Smooth muscle cell (in vitro differentiated cells): Measurements from ENCODE around the gene ENTREP1. TPM values are rescaled to one million over a fixed set of nuclear protein-coding genes. Genes with fewer than 3 reads are reported as not detected.
"Not testable (repeated sequence)": the region's sequence is repeated elsewhere in the genome, so short reads cannot be mapped to it uniquely, and the experiment has no call there.

ENCODE experiments used
- DNase-seq: peaks from one replicate; lab custom pipeline; 2025; ENCODE audit not compliant: unreplicated experiment; lab: John Stamatoyannopoulos, UW
- H2AFZ ChIP-seq: fragments of 200-600 bp; sonication (generic); 2 replicates; pipeline ENCODE4 v1.6.0; 2016; ENCODE audit warnings: antibody characterized with exemption, low read depth, mild to moderate bottlenecking
- H3F3A ChIP-seq: fragments of 200-600 bp; sonication (generic); 2 replicates; pipeline ENCODE4 v1.6.0; 2017; ENCODE audit warnings: antibody characterized with exemption, low read depth
- H3K27ac ChIP-seq: fragments of 200-600 bp; sonication (generic); 2 replicates; pipeline ENCODE4 v1.5.1; 2016; ENCODE audit warnings: low read depth, mild to moderate bottlenecking
- H3K27me3 ChIP-seq: fragments of 200-600 bp; sonication (generic); 2 replicates; pipeline ENCODE4 v1.6.1; 2016; ENCODE audit warnings: low read depth, mild to moderate bottlenecking
- H3K36me3 ChIP-seq: fragments of 200-600 bp; sonication (generic); 2 replicates; pipeline ENCODE4 v1.5.1; 2016; ENCODE audit warnings: low read depth
- H3K4me1 ChIP-seq: fragments of 200-600 bp; sonication (generic); 2 replicates; pipeline ENCODE4 v1.5.1; 2016; ENCODE audit warnings: low read depth
- H3K4me2 ChIP-seq: fragments of 200-600 bp; sonication (generic); 2 replicates; pipeline ENCODE4 v1.6.0; 2016; ENCODE audit warnings: mild to moderate bottlenecking
- H3K4me3 ChIP-seq: fragments of 200-600 bp; sonication (generic); 2 replicates; pipeline ENCODE4 v1.5.1; 2016; ENCODE audit warnings: mild to moderate bottlenecking
- H3K79me2 ChIP-seq: fragments of 200-600 bp; sonication (generic); 2 replicates; pipeline ENCODE4 v1.6.0; 2016; ENCODE audit warnings: low read depth, mild to moderate bottlenecking
- H3K9ac ChIP-seq: fragments of 200-600 bp; sonication (generic); 2 replicates; pipeline ENCODE4 v1.6.0; 2016; ENCODE audit warnings: low read depth
- H3K9me3 ChIP-seq: fragments of 200-600 bp; sonication (generic); replicated peaks from 2 replicates; pipeline ENCODE4 v1.5.1; 2016; ENCODE audit warnings: low read depth
- H4K20me1 ChIP-seq: fragments of 200-600 bp; sonication (generic); 2 replicates; pipeline ENCODE4 v1.6.0; 2016; ENCODE audit warnings: low read depth
- WGBS: methylation state at CpG from one replicate; pipeline ENCODE4 v1.1.7; 2016; ENCODE audit warnings: low lambda C conversion rate; 5-methylcytosine and 5-hydroxymethylcytosine counted together
- polyA plus RNA-seq: library from polyadenylated mRNA; unstranded; fragments of >200 nt; fragmentation: Nextera tagmentation; extraction: Ambion mirVana; gene quantifications from 2 replicates; pipeline ENCODE4 v1.2.1, GENCODE V29; 2016
- total RNA-seq: library from RNA; depleted of rRNA; stranded (reverse); fragments of >200 nt; gene quantifications from 2 replicates; pipeline ENCODE4 v1.2.3, GENCODE V29; 2014
- TF ChIP-seq, protein P1 (sequence below): fragments of 200-600 bp; sonication (generic); IDR thresholded peaks from 2 replicates; pipeline ENCODE4 v1.5.1; 2017; ENCODE audit warnings: borderline replicate concordance, mild to moderate bottlenecking, antibody characterized with exemption; ENCODE audit not compliant: insufficient read depth, poor library complexity, severe bottlenecking

ENTREP1 gene
- total and polyA plus RNA-seq, 2 experiments from 2014 or later = 2.4 to 7.3 TPM

DNA sequence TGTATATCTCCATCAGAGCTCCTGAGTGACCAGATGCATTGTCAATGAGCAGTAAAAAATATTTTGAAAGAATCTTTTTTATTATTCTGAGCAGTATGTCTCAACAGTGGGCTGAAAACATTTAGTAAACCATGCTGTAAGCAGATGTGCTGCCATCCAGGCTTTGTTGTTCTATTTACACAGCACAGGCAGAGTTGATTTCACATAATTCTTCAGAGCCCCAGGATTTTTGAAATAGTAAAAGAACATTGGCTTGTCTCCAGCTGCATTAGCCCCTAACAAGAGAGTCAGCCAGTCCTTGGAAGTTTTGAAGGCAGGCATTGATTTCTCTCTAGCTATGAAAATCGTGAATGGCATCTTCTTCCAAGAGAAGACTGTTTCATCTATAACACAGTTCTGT lies 25.2 kb upstream of the ENTREP1 start:
- TF ChIP-seq, protein P1, sequence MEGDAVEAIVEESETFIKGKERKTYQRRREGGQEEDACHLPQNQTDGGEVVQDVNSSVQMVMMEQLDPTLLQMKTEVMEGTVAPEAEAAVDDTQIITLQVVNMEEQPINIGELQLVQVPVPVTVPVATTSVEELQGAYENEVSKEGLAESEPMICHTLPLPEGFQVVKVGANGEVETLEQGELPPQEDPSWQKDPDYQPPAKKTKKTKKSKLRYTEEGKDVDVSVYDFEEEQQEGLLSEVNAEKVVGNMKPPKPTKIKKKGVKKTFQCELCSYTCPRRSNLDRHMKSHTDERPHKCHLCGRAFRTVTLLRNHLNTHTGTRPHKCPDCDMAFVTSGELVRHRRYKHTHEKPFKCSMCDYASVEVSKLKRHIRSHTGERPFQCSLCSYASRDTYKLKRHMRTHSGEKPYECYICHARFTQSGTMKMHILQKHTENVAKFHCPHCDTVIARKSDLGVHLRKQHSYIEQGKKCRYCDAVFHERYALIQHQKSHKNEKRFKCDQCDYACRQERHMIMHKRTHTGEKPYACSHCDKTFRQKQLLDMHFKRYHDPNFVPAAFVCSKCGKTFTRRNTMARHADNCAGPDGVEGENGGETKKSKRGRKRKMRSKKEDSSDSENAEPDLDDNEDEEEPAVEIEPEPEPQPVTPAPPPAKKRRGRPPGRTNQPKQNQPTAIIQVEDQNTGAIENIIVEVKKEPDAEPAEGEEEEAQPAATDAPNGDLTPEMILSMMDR = no peak
- H3K4me1 ChIP-seq = no peaks in the 10 kb centered on the region
- DNase-seq = no peak

DNA sequence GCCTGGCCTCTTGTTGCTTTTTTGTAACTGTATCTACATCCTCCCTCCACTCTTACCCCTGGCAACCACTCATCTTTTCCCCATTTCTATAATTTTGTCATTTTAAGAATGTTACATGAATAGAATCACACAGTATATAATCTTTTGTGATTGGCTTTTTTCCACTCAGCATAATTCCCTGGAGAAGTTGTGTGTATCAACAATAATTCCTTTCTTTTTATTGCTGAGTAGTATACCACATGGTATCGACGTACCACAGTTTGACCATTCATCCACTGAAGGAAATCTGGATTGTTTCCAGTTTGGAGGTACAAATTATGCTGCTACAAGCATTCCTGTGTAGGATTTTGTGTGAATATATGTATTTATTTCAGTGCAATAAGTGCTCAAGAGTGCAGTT lies 21.7 kb upstream of the ENTREP1 start:
- Histone ChIP-seq H3F3A (no peaks in the 10 kb centered on the region), H3K9me3 (no peaks in the 10 kb centered on the region), H3K4me3 (no peak overlapping the region), H3K36me3 (no peaks in the 10 kb centered on the region), H3K4me2 (no peak overlapping the region), H3K9ac (no peak overlapping the region), H3K79me2 (no peaks in the 10 kb centered on the region), H2AFZ (no peak overlapping the region), H4K20me1 (no peaks in the 10 kb centered on the region), H3K27me3 (no peaks in the 10 kb centered on the region), H3K4me1 (peaks cover 12% of the 10 kb centered on the region), H3K27ac (no peak overlapping the region)
- 94% methylated on average over 2 of the region's 2 CpGs for WGBS
- TF ChIP-seq, protein P1 = no peak
- DNase-seq = no peak

More for the DNA sequence above, 25.2 kb upstream of the ENTREP1 start:
- Histone ChIP-seq H4K20me1 (no peaks in the 10 kb centered on the region), H3F3A (no peaks in the 10 kb centered on the region), H3K9me3 (no peaks in the 10 kb centered on the region), H3K4me2 (no peak overlapping the region), H2AFZ (peak overlapping the region; percentile 23), H3K79me2 (no peaks in the 10 kb centered on the region), H3K27me3 (no peaks in the 10 kb centered on the region), H3K9ac (no peak overlapping the region), H3K4me3 (no peak overlapping the region), H3K36me3 (no peaks in the 10 kb centered on the region), H3K27ac (no peak overlapping the region)
- 67% methylated on average over 1 of the region's 1 CpG for WGBS

DNA sequence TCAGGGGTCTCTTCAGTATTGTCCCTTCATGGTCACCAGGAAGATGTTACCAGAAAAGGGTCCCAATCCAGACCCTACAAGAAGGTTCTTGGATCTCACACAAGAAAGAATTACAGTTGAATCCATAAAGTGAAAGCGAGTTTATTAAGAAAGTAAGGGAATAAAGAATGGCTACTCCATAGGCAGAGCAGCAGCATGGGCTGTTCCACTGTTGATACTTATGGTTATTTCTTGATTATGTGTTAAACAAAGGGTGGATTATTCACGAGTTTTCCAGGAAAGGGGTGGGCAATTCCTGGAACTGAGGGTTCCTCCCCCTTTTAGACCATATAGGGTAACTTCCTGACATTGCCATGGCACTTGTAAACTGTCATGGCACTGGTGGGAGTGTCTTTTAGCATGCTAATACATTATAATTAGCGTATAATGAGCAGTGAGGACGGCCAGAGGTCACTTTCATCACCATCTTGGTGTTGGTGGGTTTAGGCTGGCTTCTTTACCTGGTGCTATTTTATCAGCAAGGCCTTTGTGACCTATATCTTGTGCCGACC lies 18.0 kb upstream of the ENTREP1 start:
- not testable (repeated sequence) for H3K27me3 ChIP-seq, H3F3A ChIP-seq, DNase-seq, H4K20me1 ChIP-seq, H3K4me3 ChIP-seq, H3K36me3 ChIP-seq, H3K4me2 ChIP-seq, H3K9ac ChIP-seq, H3K27ac ChIP-seq, H3K9me3 ChIP-seq, H3K79me2 ChIP-seq, H2AFZ ChIP-seq
- 87% methylated on average over 5 of the region's 5 CpGs for WGBS
- peaks cover 15% of the 10 kb centered on the region for H3K4me1 ChIP-seq

DNA sequence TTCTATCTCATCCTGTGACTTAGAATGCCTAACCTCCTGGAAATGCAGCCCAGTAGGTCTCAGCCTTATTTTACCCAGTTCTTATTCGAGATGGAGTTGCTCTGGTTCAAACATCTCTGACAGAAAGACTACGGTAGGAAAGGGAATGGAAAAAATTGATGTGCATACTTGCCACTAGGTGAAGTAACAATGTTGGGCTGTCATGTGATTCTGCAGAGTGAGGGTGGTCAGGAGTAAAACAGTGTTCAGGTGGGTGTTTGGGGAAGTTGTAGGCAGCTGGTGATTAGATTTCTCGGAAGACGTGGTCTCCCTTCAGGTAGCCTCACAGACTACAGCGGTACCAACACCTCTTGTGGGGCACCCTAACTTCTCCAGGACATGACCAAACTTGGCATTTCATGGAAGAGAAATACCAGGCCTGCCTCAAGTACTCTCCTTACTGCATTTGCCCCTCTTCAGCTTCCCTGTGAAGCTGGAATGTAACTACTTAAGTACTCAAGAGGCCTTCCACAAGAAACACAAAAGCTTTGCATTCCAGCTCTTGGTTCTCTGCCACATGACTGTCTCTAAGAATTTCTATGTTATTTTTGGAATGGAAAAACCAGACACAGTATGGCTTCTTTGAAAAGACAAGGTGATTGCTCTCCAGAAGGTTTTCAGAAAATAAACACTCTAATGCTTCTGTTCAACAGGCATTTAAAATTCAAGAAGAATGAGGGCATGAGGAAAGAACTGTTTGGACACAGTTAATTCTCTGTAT lies 17.4 kb upstream of the ENTREP1 start:
- DNase-seq = no peak
- H2AFZ ChIP-seq = peak overlapping the region; percentile 14
- no peaks in the 10 kb centered on the region for H3K27me3 ChIP-seq
- no peaks in the 10 kb centered on the region for H3K36me3 ChIP-seq
- no peak overlapping the region for H3K27ac ChIP-seq
- no peak overlapping the region for H3K4me3 ChIP-seq
- TF ChIP-seq, protein P1 = peak; percentile 10
- no peaks in the 10 kb centered on the region for H3F3A ChIP-seq
- no peaks in the 10 kb centered on the region for H3K9me3 ChIP-seq
- peak overlapping the region; percentile 23 for H3K4me2 ChIP-seq
- H4K20me1 ChIP-seq = no peaks in the 10 kb centered on the region
- peaks cover 15% of the 10 kb centered on the region for H3K4me1 ChIP-seq
- H3K79me2 ChIP-seq = no peaks in the 10 kb centered on the region
- no peak overlapping the region for H3K9ac ChIP-seq
- WGBS = 73% methylated on average over 5 of the region's 5 CpGs
